Sigmoid colon (tissue), 4 donors: ENCODE measurements around the gene FPR2.

Source experiments
- CTCF ChIP-seq, 4 experiments: fragments of 450-650 bp in 3 of 4; fragments of 200-600 bp in 1 of 4; IDR thresholded peaks; one replicate each; pipeline ENCODE4 v1.5.1; 2016 to 2019; ENCODE audit warnings: antibody characterized with exemption in 4 of 4, mild to moderate bottlenecking in 3 of 4, moderate library complexity in 2 of 4
- POLR2A ChIP-seq, 2 donors: fragments of 450-650 bp; IDR thresholded peaks; one replicate each; pipeline ENCODE4 v1.6.1; 2016; ENCODE audit warnings: antibody characterized with exemption in 2 of 2, mild to moderate bottlenecking in 2 of 2, moderate library complexity in 2 of 2
- POLR2AphosphoS5 ChIP-seq, 4 donors: sonication (generic); formaldehyde crosslinking; IDR thresholded peaks; one replicate each; pipeline ENCODE4 v1.6.1; 2017; ENCODE audit warnings: antibody characterized with exemption in 4 of 4

- TF ChIP-seq CTCF (IDR thresholded peaks at IDR 0.05) (no peak), POLR2AphosphoS5 (IDR thresholded peaks at IDR 0.05) (no peak), POLR2A (IDR thresholded peaks at IDR 0.05) (no peak)
These were observed 41.8 kb downstream of the FPR2 start for GRCh38 chr19:51802775-51803174.
